GM12878 (cell line): Measurements from ENCODE around the gene PHF3. TPM values are rescaled to one million over a fixed set of nuclear protein-coding genes. Genes with fewer than 3 reads are reported as not detected.

Experiments
- ATAC-seq: fragments of 200-7000 bp; cut with Tn5 transposase; 3 replicates; pipeline ENCODE4 v1.9.1; 2020; ENCODE audit warnings: mild to moderate bottlenecking, moderate library complexity
- BruUV-seq: library from RNA; stranded (reverse); fragments of 400-500 nt; replicated peaks from 2 replicates; lab custom pipeline; 2021; lab: Mats Ljungman, UMichigan
- CTCF ChIA-PET: fragments of 300-600 bp; sonication (Branson Sonifier 250); formaldehyde crosslinking; extraction: SDS; loops from one replicate; lab custom pipeline; 2021; ENCODE audit warnings: inconsistent platforms; lab: Yijun Ruan, JAX
- POLR2A ChIA-PET: fragments of 350-600 bp; formaldehyde crosslinking; extraction: SDS; loops from one replicate; lab custom pipeline; 2021; ENCODE audit warnings: inconsistent platforms; lab: Charles Lee
- RAD21 ChIA-PET: fragments of 300-600 bp; sonication (Branson Sonifier 250); formaldehyde crosslinking; loops from one replicate; lab custom pipeline; 2023; ENCODE audit warnings: antibody characterized with exemption; ENCODE audit not compliant: unreplicated experiment; lab: Charles Lee
- SMC1A ChIA-PET: fragments of 300-600 bp; sonication (Branson Sonifier 250); formaldehyde crosslinking; loops from one replicate; lab custom pipeline; 2023; ENCODE audit not compliant: unreplicated experiment, uncharacterized antibody; lab: Charles Lee
- DNase-seq: peaks from one replicate; pipeline ENCODE4 v3.0.0-alpha.2; 2011; ENCODE audit warnings: low read depth, low spot score
- FAIRE-seq: peaks from 3 replicates; lab custom pipeline; 2011; peaks lifted over from hg19 to GRCh38; lab: Jason Lieb, UNC
- H2AFZ ChIP-seq: 2 replicates; pipeline ENCODE4 v1.6.0; 2011; ENCODE audit warnings: low read depth, low read length, control low read depth; ENCODE audit not compliant: control insufficient read depth
- H3K27ac ChIP-seq: 2 replicates; pipeline ENCODE4 v1.5.1; 2011; ENCODE audit warnings: control low read depth; ENCODE audit not compliant: control insufficient read depth, insufficient read depth
- H3K27me3 ChIP-seq, 2 experiments: replicated peaks in 1 of 2; 2 replicates each; pipeline versions ENCODE4 v1.6.0 to v1.6.1; 2011; ENCODE audit warnings: low read length in 1 of 2; ENCODE audit not compliant: control insufficient read depth in 2 of 2, insufficient read depth in 2 of 2
- H3K36me3 ChIP-seq, 2 experiments: 2 replicates each; pipeline ENCODE4 v1.5.1; 2011; ENCODE audit warnings: low read length in 1 of 2; ENCODE audit not compliant: control insufficient read depth in 2 of 2, insufficient read depth in 2 of 2
- H3K4me1 ChIP-seq: 2 replicates; pipeline ENCODE4 v1.6.1; 2011; ENCODE audit warnings: mild to moderate bottlenecking, low read length, moderate library complexity, mixed read lengths; ENCODE audit not compliant: control insufficient read depth, insufficient read depth
- H3K4me2 ChIP-seq: 2 replicates; pipeline ENCODE4 v1.6.0; 2011; ENCODE audit warnings: control low read depth; ENCODE audit not compliant: control insufficient read depth, insufficient read depth
- H3K4me3 ChIP-seq: fragments of 200-600 bp; sonication (generic); 2 replicates; pipeline ENCODE4 v1.5.1; 2016
- H3K79me2 ChIP-seq: 2 replicates; pipeline ENCODE4 v1.6.0; 2011; ENCODE audit warnings: low read length; ENCODE audit not compliant: control insufficient read depth, insufficient read depth
- H3K9ac ChIP-seq: 2 replicates; pipeline ENCODE4 v1.8.0; 2011; ENCODE audit warnings: low read length, control low read depth, mixed read lengths; ENCODE audit not compliant: control insufficient read depth, insufficient read depth
- H3K9me3 ChIP-seq: replicated peaks from 3 replicates; pipeline ENCODE4 v1.5.1; 2011; ENCODE audit warnings: mild to moderate bottlenecking, low read length; ENCODE audit not compliant: control insufficient read depth, insufficient read depth
- H4K20me1 ChIP-seq: 2 replicates; pipeline ENCODE4 v1.6.0; 2011; ENCODE audit not compliant: control insufficient read depth, insufficient read depth
- CUX1 ChIP-seq: IDR thresholded peaks from 2 replicates; pipeline ENCODE4 v1.6.1; 2012; ENCODE audit warnings: improper control_type of control experiment, low read depth, low read length; ENCODE audit not compliant: insufficient replicate concordance
- MTA2 ChIP-seq: fragments of 450-650 bp; IDR thresholded peaks from 2 replicates; pipeline ENCODE4 v1.6.1; 2016; ENCODE audit warnings: low read depth, mild to moderate bottlenecking, moderate library complexity
- NRF1 ChIP-seq: conservative IDR thresholded peaks from 2 replicates; pipeline ENCODE4 v1.6.1; 2011; ENCODE audit warnings: mild to moderate bottlenecking, low read depth, low read length, improper control_type of control experiment
- SPI1 ChIP-seq: IDR thresholded peaks from 2 replicates; pipeline ENCODE4 v1.6.1; 2011; ENCODE audit warnings: low read depth, mild to moderate bottlenecking, low read length, moderate library complexity, borderline replicate concordance; ENCODE audit not compliant: insufficient read depth
- WGBS: methylation state at CpG from one replicate; pipeline ENCODE4 v1.1.6; 2016; ENCODE audit warnings: low lambda C conversion rate; ENCODE audit not compliant: insufficient replicate concordance, insufficient coverage; ENCODE audit errors: missing lambda C conversion rate; 5-methylcytosine and 5-hydroxymethylcytosine counted together
- in situ Hi-C: fragments of 300-500 bp; cut with MboI; formaldehyde crosslinking; loops from 9 replicates; pipeline ENCODE4 v1.14.3; 2018; ENCODE audit warnings: mixed read lengths
- intact Hi-C: fragments of 100-400 bp; cut with micrococcal nuclease; formaldehyde crosslinking; loops from one replicate; pipeline ENCODE4 v1.14.2; 2022; ENCODE audit not compliant: unreplicated experiment
- polyA plus RNA-seq, 11 experiments: library from polyadenylated mRNA; depleted of rRNA in 4 of 11; unstranded in 6 of 11; stranded (reverse) in 5 of 11; fragments of >200 nt; fragmentation: Nextera tagmentation in 4 of 11; fragmentation: Illumina TruSeq in 1 of 11; extraction: Ambion mirVana in 4 of 11; extraction: Trizol in 1 of 11; gene quantifications; 1 replicate in 1 of 11; 2 replicates in 10 of 11; pipeline versions ENCODE4 v1.2.1 to v1.2.3, GENCODE V29; 2011 to 2016; ENCODE audit warnings: inconsistent platforms in 2 of 11, missing spikeins in 2 of 11, low read depth in 1 of 11
- total RNA-seq, 4 experiments: library from RNA; depleted of rRNA in 3 of 4; stranded (reverse); fragments of >200 nt in 3 of 4; fragmentation: Illumina TruSeq in 1 of 4; extraction: Trizol in 1 of 4; gene quantifications; 2 replicates each; pipeline versions ENCODE4 v1.2.1 to v1.2.3, GENCODE V29; 2013 to 2021

The PHF3 gene
- total and polyA plus RNA-seq, 10 of the 15 experiments (the other 5 are each of a cell fraction or from before 2014, with no cell fraction given) = 8.3 to 61.5 (median 26.6) TPM

DNA sequence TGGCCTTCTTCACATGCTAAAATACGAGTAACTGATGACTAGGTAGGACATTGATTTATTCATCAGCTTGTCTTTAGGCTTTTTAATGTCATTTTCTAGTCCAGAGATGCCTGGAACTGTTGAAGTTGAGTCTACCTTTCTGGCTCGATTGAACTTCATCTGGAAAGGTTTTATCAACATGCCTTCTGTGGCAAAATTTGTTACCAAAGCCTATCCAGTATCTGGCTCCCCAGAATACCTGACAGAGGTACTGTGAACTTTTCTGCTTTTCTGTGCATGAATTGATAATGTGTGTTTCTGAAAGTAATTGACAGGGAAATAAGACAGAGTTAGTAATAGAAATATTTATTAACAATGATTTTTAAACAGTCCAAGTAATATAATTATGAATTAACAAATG is 71.0 kb downstream of the PHF3 start:
- no peaks in the 10 kb centered on the region for H3K4me1 ChIP-seq
- H3K27me3 ChIP-seq = no peaks in the 10 kb centered on the region
- ChIA-PET RAD21 (interaction anchor here (1.1 kb wide), 1 partner anchor 353 kb away, joined by 3 read pairs; no protein-coding TSS in a partner anchor), POLR2A (no interaction called here), CTCF (no interaction called here), SMC1A (interaction anchor here (1.1 kb wide), 1 partner anchor 59 kb away, joined by 3 read pairs; no protein-coding TSS in a partner anchor)
- intact Hi-C loops (no loop called here), in situ Hi-C loops (no loop called here)
- 94% methylated on average over 2 of the region's 2 CpGs for WGBS
- BruUV-seq = no TSS peak
- no peak overlapping the region for H3K27ac ChIP-seq
- ATAC-seq (no peak), DNase-seq (no peak), FAIRE-seq (no peak)
- H3K79me2 ChIP-seq = no peaks in the 10 kb centered on the region
- H3K4me2 ChIP-seq = no peak overlapping the region
- H3K4me3 ChIP-seq = no peak overlapping the region
- H2AFZ ChIP-seq = no peak overlapping the region
- H3K9ac ChIP-seq = no peak overlapping the region
- TF ChIP-seq MTA2 (no peak), NRF1 (no peak), CUX1 (no peak), SPI1 (no peak)
- H4K20me1 ChIP-seq = no peaks in the 10 kb centered on the region
- no peaks in the 10 kb centered on the region for H3K9me3 ChIP-seq
- H3K36me3 ChIP-seq = peaks cover 3 to 24% of the 10 kb centered on the region in 2 experiments
